ENCODE measurements around the gene ANKS1B. TPM values are rescaled to one million over a fixed set of nuclear protein-coding genes. Genes with fewer than 3 reads are reported as not detected.
A peak's percentile ranks its signal among the peaks of the same experiment; 100 is the strongest.

ANKS1B gene
- total RNA-seq, 2 donors from 2014 or later: 45.5 to 65.9 TPM

GRCh38 chr12:99068993-99069747 lies 915.6 kb downstream of the ANKS1B start:
- Histone ChIP-seq H3K36me3 (no peaks in the 10 kb centered on the region), H3K4me1 (ENCODE audit: control insufficient read depth in 1 of 2, low read depth in 2 of 2) (no peaks in the 10 kb centered on the region), H3K27ac (no peak overlapping the region), H3K27me3 (replicated peaks; ENCODE audit: insufficient read depth) (no peaks in the 10 kb centered on the region), H3K9me3 (no peaks in the 10 kb centered on the region), H3K4me3 (no peak overlapping the region)
- no peak for ATAC-seq (ENCODE audit: insufficient number of reproducible peaks, low FRiP score, low read depth)
- TF ChIP-seq CTCF (IDR thresholded peaks at IDR 0.05): no peak
- DNase-seq (ENCODE audit: low spot score): no peak

- Histone ChIP-seq H3K4me3 (no peak overlapping the region), H3K36me3 (no peaks in the 10 kb centered on the region)
- ATAC-seq (ENCODE audit: insufficient number of reproducible peaks, low FRiP score, low read depth): no peak
These were observed 917.5 kb downstream of the ANKS1B start for GRCh38 chr12:99067171-99067785.

GRCh38 chr12:99066726-99067125 lies 918.0 kb downstream of the ANKS1B start:
- H3K4me1 ChIP-seq (ENCODE audit: control insufficient read depth in 1 of 2, low read depth in 2 of 2): no peaks in the 10 kb centered on the region
- no peak overlapping the region for H3K27ac ChIP-seq
- no peak for DNase-seq (ENCODE audit: low spot score)
- H3K4me3 ChIP-seq: no peak overlapping the region
- no peak for TF ChIP-seq CTCF (IDR thresholded peaks at IDR 0.05)
- H3K9me3 ChIP-seq: no peaks in the 10 kb centered on the region
- no peak for ATAC-seq (ENCODE audit: insufficient number of reproducible peaks, low FRiP score, low read depth)
- no peaks in the 10 kb centered on the region for H3K27me3 ChIP-seq (replicated peaks; ENCODE audit: insufficient read depth)
- no peaks in the 10 kb centered on the region for H3K36me3 ChIP-seq

More at GRCh38 chr12:99067171-99067785, 917.5 kb downstream of the ANKS1B start:
- H3K9me3 ChIP-seq: no peaks in the 10 kb centered on the region
- no peak overlapping the region for H3K27ac ChIP-seq
- no peak for DNase-seq (ENCODE audit: low spot score)
- no peak for TF ChIP-seq CTCF (IDR thresholded peaks at IDR 0.05)
- H3K27me3 ChIP-seq (replicated peaks; ENCODE audit: insufficient read depth): no peaks in the 10 kb centered on the region
- no peaks in the 10 kb centered on the region for H3K4me1 ChIP-seq (ENCODE audit: control insufficient read depth in 1 of 2, low read depth in 2 of 2)

- TF ChIP-seq CTCF (IDR thresholded peaks at IDR 0.05): no peak
- Histone ChIP-seq H3K36me3 (no peaks in the 10 kb centered on the region), H3K4me3 (no peak overlapping the region), H3K4me1 (ENCODE audit: control insufficient read depth in 1 of 2, low read depth in 2 of 2) (no peaks in the 10 kb centered on the region), H3K27me3 (replicated peaks; ENCODE audit: insufficient read depth) (no peaks in the 10 kb centered on the region), H3K27ac (no peak overlapping the region), H3K9me3 (no peaks in the 10 kb centered on the region)
- ATAC-seq (ENCODE audit: insufficient number of reproducible peaks, low FRiP score, low read depth) (no peak), DNase-seq (ENCODE audit: low spot score) (no peak)
These were observed 921.6 kb downstream of the ANKS1B start for GRCh38 chr12:99063182-99063581.

DNA sequence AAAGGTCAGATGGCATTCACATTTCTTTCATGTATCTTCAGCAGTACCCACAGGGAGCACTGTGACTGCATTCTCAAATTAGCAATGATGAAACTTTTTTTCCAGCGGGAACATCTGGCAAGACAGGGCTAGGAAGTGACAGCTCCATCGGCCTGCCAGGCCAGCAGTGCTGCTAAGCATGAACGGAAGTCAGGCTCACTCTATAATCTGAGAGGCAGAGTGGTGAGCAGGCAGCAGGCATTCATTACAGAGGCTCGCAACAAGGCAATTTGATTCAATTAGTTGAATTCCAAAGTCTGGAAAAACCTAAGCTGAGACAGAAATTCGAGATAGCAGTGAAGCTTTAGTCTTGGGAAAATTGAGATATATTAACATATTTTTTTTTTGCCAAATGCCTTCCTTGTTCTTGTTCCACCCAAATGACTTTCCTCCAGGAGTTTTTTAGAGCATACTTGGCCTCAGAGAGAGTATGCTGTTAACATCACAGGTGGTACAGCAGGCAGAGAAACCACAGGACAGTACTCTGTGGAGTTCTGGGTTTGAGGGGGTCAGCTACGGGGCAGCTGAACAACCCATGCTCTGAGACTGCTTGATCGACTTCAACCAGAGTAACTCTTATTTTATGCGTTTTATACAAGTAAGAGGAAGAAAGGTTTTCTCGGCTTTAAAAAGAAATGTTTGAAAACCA lies 924.8 kb downstream of the ANKS1B start:
- Histone ChIP-seq H3K27ac (peak overlapping the region in 1 of 2 donors; percentile 6), H3K4me1 (ENCODE audit: control insufficient read depth in 1 of 2, low read depth in 2 of 2) (no peaks in the 10 kb centered on the region), H3K36me3 (no peaks in the 10 kb centered on the region), H3K9me3 (no peaks in the 10 kb centered on the region), H3K4me3 (no peak overlapping the region), H3K27me3 (replicated peaks; ENCODE audit: insufficient read depth) (no peaks in the 10 kb centered on the region)
- TF ChIP-seq CTCF (IDR thresholded peaks at IDR 0.05): no peak
- ATAC-seq (ENCODE audit: insufficient number of reproducible peaks, low FRiP score, low read depth) (no peak), DNase-seq (ENCODE audit: low spot score) (no peak)
